Measurements from ENCODE around the gene TMEM109. TPM values are rescaled to one million over a fixed set of nuclear protein-coding genes. Genes with fewer than 3 reads are reported as not detected.

TMEM109 gene
- total and polyA plus RNA-seq, 2 of the 8 experiments (the other 6 are each of a cell fraction or from before 2014, with no cell fraction given): 27.3 to 30.3 TPM

DNA sequence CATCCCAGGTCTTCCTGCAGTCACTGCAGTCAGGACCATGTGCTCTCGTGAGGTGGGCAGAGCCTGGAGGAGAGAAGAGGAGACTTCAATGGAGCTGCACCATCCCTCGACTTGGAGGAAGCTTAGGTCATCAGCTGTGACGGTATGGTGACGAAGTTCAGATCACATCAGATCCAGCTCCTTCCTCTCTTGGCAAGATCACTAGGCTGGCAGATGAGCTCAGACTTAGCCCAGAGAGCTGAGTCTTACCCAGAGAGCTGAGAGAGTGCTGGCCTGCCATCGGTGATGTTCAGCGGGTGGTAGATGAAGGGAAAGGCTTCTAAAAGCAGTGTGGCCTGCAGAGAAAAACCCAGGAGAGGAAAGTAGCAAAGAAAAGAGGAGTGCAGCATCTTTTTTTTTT is 39.8 kb downstream of the TMEM109 start (continued):
- no peak for TF ChIP-seq JUND (IDR thresholded peaks at IDR 0.05; ENCODE audit: low read length)
- TF ChIP-seq, protein P1, sequence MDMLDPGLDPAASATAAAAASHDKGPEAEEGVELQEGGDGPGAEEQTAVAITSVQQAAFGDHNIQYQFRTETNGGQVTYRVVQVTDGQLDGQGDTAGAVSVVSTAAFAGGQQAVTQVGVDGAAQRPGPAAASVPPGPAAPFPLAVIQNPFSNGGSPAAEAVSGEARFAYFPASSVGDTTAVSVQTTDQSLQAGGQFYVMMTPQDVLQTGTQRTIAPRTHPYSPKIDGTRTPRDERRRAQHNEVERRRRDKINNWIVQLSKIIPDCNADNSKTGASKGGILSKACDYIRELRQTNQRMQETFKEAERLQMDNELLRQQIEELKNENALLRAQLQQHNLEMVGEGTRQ (IDR thresholded peaks at IDR 0.05; ENCODE audit: low read length): no peak
